Osteocyte (in vitro differentiated cells): ENCODE data around the gene SC5D. TPM values are rescaled to one million over a fixed set of nuclear protein-coding genes. Genes with fewer than 3 reads are reported as not detected.

ENCODE experiments used
- DNase-seq: peaks from one replicate; pipeline ENCODE4 v3.0.0; 2021; ENCODE audit warnings: mixed read lengths; ENCODE audit not compliant: unreplicated experiment; ENCODE audit errors: extremely low spot score
- H3K27ac Mint-ChIP-seq: one replicate; pipeline ENCODE4 v1.8.0; 2021; ENCODE audit warnings: mild to moderate bottlenecking, mixed read lengths; ENCODE audit not compliant: unreplicated experiment
- H3K27me3 Mint-ChIP-seq: one replicate; pipeline ENCODE4 v1.8.0; 2021; ENCODE audit warnings: mixed read lengths; ENCODE audit not compliant: unreplicated experiment
- H3K36me3 Mint-ChIP-seq: one replicate; pipeline ENCODE4 v1.8.0; 2021; ENCODE audit warnings: mixed read lengths; ENCODE audit not compliant: unreplicated experiment
- H3K4me1 Mint-ChIP-seq: one replicate; pipeline ENCODE4 v1.8.0; 2021; ENCODE audit warnings: mixed read lengths; ENCODE audit not compliant: unreplicated experiment
- H3K4me3 Mint-ChIP-seq: one replicate; pipeline ENCODE4 v1.8.0; 2021; ENCODE audit warnings: mild to moderate bottlenecking, moderate library complexity, mixed read lengths; ENCODE audit not compliant: unreplicated experiment
- H3K9me3 Mint-ChIP-seq: one replicate; pipeline ENCODE4 v1.8.0; 2021; ENCODE audit warnings: mixed read lengths; ENCODE audit not compliant: unreplicated experiment
- CTCF ChIP-seq: fragments of 200-600 bp; sonication (generic); IDR thresholded peaks from 2 replicates; pipeline ENCODE4 v1.5.0; 2021; ENCODE audit warnings: antibody characterized with exemption, mild to moderate bottlenecking, moderate library complexity
- total RNA-seq: library from RNA; stranded (reverse); gene quantifications from 2 replicates; pipeline ENCODE4 v1.2.1, GENCODE V29; 2021

The SC5D gene
- total RNA-seq, 1 donor from 2014 or later: 32.3 TPM

- Mint-ChIP-seq H3K4me1 (no peaks in the 10 kb centered on the region), H3K27ac (no peak overlapping the region), H3K27me3 (peaks cover 47% of the 10 kb centered on the region), H3K36me3 (no peaks in the 10 kb centered on the region), H3K9me3 (no peaks in the 10 kb centered on the region), H3K4me3 (no peak overlapping the region)
- TF ChIP-seq CTCF: no peak
- DNase-seq: no peak
Observed at GRCh38 chr11:121255473-121256125, 37.0 kb upstream of the SC5D start.

GRCh38 chr11:121257289-121257688 is 35.3 kb upstream of the SC5D start:
- H3K36me3 Mint-ChIP-seq: no peaks in the 10 kb centered on the region
- H3K9me3 Mint-ChIP-seq: no peaks in the 10 kb centered on the region
- no peak overlapping the region for H3K4me3 Mint-ChIP-seq
- no peak overlapping the region for H3K27ac Mint-ChIP-seq
- no peak for DNase-seq
- peaks cover 55% of the 10 kb centered on the region for H3K27me3 Mint-ChIP-seq
- TF ChIP-seq CTCF: no peak
- no peaks in the 10 kb centered on the region for H3K4me1 Mint-ChIP-seq

GRCh38 chr11:121257976-121258375 is 34.6 kb upstream of the SC5D start:
- no peak overlapping the region for H3K27ac Mint-ChIP-seq
- no peak overlapping the region for H3K4me3 Mint-ChIP-seq

GRCh38 chr11:121265586-121265985 is 27.0 kb upstream of the SC5D start:
- Mint-ChIP-seq H3K27ac (no peak overlapping the region), H3K4me1 (no peaks in the 10 kb centered on the region), H3K4me3 (no peak overlapping the region), H3K27me3 (peaks cover 59% of the 10 kb centered on the region), H3K36me3 (no peaks in the 10 kb centered on the region), H3K9me3 (peaks cover 5% of the 10 kb centered on the region)
- no peak for TF ChIP-seq CTCF
- DNase-seq: no peak

More at GRCh38 chr11:121257976-121258375, 34.6 kb upstream of the SC5D start:
- H3K36me3 Mint-ChIP-seq: no peaks in the 10 kb centered on the region
- H3K27me3 Mint-ChIP-seq: peaks cover 58% of the 10 kb centered on the region
- DNase-seq: no peak
- H3K9me3 Mint-ChIP-seq: peaks cover 1% of the 10 kb centered on the region
- no peak for TF ChIP-seq CTCF
- H3K4me1 Mint-ChIP-seq: no peaks in the 10 kb centered on the region

GRCh38 chr11:121268581-121268980 is 24.0 kb upstream of the SC5D start:
- Mint-ChIP-seq H3K9me3 (no peaks in the 10 kb centered on the region), H3K27me3 (peaks cover 49% of the 10 kb centered on the region), H3K4me3 (no peak overlapping the region), H3K36me3 (no peaks in the 10 kb centered on the region), H3K4me1 (no peaks in the 10 kb centered on the region), H3K27ac (no peak overlapping the region)
- no peak for TF ChIP-seq CTCF
- no peak for DNase-seq
